Activated T-cell treated with anti-CD3 and anti-CD28 coated beads for 1 hour (primary cell): Measurements from ENCODE around the gene VWA2.

ENCODE experiments used
- DNase-seq: peaks from one replicate; pipeline ENCODE4 v3.0.0-alpha.2; 2020; ENCODE audit warnings: low read depth

The VWA2 gene

DNA sequence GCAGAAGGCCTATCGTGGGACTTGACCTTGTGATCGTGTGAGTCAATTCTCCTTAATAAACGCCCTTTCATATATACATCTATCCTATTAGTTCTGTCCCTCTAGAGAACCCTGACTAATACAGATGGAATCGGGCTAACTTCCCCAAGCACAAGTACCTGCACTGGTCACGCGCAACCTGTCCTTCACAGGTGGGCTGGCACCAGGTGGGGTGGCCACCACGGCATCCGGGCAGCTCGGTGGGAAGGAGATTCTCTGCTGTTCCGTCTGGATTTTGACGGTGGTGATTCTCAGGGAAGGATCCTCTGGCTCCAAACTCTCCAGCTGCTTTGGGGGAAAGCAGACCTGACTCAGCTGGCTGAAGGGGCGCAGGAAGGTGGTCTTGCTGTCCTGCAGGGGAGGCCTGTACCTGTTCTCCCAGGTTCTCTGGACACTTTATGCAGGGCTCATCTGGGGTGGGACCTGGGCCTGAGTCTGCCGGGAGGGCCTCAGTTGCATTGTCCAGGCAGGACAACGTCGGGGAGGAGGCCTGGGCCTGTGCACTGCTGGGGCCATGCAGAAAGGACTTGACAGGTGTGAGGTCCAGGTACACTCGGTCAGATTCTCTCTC is 61.1 kb downstream of the VWA2 start:
- no peak for DNase-seq

DNA sequence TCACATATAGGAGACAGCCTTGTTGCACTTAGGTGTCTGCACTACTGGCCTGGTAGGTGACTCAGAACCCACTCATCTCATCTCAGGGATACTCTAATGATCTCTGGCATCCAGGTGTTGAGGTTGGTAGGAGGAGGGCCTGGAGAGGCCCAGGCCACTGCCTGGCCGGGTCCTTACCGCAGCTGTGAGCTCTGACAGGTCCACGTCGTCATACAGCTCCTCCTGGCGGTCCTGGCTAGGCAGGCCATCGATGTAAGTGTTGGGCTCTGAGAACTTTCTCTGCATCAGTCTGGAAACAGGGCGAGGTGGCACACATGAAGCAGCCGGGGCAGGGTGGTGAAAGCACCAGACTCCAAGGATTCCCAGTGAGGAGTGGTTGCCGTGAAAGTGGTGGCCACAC is 62.1 kb downstream of the VWA2 start:
- DNase-seq = no peak

DNA sequence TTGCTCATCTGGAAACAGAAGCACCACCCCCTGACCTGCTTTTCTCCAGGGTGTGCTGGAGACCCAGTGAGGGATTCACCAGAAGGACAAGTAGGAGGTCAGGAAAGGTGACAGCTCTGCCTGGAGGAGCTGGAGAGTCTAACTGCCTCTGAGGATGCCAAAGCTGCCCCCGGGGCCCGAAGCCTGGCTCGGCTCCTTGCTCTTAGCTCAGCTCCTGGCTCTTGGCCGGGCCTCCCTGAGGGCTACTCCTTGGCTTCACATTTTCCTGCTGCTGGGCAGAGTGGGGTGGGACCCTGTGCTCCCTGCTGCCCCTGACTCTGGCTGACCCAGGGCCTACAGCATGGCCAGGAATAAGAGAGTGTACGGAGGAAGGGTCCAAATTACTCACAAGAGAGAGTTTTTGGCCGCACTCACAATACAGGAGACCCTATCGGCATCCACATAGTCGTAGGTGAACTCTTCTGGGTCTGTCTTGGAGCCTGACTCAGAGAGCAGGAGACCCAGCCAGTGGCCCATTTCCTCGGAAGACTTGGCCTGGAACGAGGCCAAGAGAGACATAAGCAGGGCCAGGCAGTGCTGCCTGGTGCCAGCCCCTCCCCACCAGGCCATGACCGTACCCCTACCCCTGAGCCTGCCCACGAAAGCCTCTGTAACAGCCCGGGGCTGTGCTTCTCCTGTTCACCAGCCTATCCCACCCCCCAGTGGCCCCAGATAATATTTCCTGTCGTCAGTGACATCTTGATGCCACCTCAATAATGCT is 63.1 kb downstream of the VWA2 start:
- no peak for DNase-seq

DNA sequence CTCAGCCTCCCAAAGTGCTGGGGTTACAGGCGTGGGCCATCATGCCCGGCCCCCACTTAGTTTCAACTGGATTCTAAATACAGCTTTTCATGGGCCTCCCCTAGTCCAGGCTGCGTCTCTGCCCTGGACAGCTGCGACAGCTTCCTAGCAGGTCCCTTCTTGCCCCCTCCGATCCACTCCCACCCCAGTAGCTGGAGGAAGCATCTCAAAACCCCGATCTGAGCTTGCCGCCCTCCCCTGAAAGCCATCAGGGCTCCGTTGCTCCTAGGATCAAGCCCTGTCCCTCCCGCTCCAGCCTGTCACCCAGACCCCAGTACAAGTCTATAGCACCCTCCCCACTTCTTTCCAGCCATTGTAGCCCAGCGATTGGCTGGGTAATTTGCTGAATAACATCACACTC is 64.5 kb downstream of the VWA2 start:
- DNase-seq = no peak

DNA sequence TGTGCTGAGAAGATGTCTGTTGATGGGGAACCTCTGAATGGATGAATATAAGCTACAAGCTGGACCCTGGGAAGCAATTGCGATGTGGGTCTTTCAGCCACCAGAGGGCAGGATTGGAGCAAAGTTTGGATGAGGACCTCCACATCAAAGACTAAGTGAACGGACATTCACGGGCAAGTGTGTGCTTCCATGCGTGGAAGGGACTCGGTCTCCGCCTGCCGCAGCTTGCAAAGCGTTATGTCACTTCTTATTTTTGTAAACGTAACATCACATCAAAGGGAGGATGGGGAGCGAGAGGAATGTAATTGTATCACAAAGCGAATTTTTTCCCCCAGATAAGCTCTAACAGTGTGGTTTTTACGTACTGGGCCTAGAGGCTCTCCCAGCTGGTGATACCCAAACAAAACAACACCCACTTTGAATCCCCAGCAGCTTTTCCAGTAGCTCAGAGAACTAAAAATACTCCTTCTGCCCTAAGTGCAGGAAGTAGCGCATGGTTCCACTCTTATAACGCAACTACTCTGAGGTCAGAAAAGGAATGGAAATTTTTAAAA is 65.0 kb downstream of the VWA2 start:
- peak; percentile 51 for DNase-seq

DNA sequence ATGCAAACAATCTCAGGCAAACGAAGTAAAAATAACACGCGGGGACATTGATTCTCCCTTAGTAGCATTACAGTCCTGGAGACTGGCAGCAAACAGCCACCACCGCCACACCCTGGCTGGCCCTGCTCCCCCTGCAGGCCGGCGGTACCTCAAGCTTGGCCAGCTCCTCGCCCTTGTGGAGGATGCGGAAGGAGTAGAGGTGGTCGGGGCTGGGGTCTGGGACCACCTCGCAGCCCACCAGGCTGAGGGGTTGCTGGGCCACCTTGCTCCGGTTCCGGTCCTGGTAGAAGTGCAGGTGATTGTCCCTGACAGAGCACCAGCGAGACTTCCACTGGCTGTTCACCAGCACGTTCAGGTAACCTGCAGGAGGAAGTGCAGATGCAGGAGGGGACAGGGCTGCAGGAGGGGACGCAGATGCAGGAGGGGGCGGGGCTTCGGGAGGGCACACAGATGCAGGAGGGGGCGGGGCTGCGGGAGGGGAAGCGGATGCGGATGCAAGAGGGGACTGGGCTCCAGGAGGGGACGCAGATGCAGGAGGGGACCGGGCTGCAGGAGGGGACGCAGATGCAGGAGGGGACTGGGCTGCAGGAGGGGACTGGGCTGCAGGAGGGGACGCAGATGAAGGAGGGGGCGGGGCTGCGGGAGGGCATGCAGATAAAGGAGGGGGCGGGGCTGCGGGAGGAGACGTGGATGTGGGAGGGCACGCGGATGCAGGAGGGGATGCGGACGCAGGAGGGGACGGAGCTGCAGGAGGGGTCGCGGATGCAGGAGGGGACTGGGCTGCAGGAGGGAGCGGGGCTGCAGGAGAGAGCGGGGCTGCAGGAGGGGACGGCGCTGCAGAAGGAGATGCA is 65.7 kb downstream of the VWA2 start:
- peak; percentile 52 for DNase-seq

DNA sequence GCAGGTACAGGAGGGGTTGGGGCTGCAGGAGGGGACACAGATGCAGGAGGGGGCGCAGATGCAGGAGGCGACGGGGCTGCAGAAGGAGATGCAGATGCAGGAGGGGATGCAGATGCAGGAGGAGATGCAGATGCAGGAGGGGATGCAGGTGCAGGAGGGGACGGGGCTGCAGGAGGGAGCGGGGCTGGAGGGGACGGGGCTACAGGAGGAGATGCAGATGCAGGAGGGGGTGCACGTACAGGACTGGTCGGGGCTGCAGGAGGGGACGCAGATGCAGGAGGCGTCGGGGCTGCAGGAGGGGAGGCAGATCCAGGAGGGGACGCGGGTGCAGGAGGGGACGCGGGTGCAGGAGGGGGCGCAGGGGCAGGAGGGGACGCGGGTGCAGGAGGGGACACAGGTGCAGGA is 66.5 kb downstream of the VWA2 start:
- no peak for DNase-seq

DNA sequence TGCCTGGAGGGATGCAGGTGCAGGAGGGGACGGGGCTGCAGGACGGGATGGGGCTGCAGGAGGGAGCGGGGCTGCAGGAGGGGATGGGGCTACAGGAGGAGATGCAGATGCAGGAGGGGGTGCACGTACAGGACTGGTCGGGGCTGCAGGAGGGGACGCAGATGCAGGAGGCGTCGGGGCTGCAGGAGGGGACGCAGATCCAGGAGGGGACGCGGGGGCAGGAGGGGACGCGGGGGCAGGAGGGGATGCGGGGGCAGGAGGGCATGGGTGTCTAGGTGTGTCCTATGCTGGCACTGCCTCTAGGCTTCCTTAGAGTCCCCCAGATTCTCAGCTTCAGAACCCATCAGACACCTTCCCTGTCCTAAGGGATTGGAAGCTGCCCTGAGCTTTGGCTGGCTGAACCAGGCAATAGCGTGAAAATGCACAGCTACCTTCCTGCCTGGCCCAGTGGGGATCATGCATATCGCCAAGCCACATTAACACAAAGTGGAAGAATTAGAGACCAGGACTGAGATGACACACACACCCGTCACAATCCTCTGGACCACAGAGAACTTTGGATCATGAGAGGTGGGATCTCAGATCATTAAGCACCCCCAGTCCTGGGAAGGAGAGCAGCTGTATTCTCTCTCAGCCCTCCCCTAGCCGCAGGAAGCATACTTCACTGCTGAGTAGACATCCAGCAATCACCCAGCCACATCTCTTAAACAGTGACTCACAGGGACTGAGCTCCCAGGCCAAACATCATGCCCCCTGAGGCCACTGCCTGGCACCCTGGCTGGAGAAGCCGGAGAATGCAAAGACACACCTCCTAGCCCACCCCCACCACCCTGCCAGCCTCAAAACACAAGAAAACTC is 67.3 kb downstream of the VWA2 start:
- DNase-seq = no peak

DNA sequence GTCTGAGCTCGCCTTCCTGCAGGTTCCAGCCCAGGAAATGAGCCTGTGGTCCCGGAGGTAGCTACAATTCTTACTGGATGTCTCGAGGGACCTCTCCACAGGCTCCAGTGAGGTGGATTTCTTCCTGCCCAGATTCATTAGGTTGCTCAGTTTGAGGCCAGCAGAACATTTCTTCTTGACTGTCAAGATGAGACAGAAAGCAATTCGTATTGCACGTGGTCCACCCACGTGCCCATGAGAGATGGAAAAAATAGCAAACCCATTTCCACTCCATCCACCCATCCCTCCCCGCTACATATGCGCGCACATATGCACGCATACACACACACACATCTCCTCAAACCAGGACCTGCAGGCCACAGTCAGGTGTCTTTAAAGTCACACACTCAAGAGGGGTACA is 68.7 kb downstream of the VWA2 start:
- DNase-seq = no peak

DNA sequence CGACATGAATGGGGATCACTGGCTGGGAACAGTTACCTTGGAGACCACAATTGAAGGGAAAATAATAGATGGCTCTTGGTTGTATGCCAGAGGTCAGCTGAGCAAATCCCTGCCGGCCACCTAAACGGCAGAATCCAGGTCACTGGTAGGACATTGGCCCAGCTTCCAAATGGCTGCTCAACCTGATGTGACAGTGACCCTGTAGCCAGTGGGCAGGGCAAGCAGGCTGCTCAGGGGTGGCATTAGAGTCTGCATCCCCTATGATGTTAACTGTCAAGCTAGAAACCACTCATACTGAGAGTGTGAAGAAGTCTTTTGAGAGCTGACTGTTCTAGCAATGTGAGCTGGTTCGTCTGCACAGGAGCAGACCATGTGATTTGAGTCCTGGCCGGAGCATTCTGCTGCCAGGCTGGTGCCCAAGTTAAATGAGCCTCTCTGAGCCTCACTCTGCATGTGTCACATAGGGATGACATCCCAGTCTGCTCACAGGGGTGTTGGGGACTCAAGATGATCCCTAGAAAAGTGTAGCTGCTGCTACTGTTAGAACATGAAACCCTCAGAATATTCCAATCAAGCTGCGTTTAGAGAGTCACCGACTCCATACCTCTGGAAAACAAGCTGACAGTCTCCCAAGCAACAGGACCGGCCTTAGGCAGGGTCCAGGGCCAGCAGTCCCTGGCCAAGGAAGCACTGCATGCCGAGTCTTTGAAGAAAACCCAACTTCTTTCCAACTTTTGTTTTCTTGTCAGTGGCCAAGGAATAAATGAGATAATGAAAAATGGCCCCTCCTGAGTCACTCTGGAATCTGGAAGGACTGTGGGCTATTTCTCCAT is 69.7 kb downstream of the VWA2 start:
- no peak for DNase-seq

DNA sequence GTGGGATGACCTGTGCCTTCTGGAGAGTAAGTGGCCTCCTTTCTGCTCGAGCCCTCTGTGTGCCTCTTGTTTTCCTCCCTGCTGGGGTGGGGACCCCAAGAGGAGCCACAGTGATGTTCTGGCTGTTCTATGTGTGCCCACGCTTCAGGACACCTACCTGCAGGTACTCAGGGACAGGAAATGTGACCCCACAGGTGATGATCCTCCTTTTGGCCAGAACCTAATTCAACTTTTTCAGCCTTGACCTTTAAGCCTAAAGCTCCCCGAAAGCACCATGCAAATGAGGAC is 70.3 kb downstream of the VWA2 start:
- no peak for DNase-seq

DNA sequence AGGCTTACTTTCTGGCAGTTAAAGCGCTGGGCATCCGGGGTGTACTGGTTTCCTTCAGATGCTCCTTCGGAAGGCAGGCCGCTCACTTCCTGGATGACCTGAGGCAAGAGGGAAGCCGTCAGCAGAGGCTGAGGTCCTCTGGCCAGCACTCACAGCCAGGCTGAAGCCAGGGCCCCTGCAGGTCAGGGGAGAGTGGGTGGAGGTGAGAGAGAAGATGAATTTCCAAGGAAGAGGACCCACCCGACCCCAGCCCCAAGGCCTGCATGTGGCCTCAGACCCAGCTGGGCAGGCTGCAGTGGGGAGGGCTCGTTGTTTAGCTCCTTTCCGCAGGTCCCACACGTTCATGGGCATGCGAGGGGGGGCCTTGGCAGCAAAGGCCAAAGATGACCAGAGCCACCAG is 71.3 kb downstream of the VWA2 start:
- DNase-seq = no peak

DNA sequence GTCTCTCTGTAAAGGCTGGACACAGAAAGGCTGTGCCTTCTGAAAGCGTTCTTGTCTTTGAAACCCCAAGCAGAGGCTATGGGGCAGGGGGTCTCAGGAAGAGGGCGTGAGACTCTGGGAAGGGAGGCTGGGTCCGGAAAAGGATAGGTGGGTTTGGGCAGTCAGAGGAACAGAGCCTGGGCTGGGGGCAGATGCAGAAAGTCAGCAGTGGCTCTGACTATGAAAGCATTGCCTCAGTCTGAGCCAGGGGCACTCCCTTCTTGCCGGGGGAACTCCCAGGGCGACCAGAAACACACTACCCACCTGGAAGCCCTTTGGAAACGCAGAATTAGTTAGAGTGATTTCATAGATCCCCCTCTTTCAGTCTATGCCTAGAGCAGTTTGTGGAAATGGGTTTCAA is 72.0 kb downstream of the VWA2 start:
- DNase-seq = no peak

DNA sequence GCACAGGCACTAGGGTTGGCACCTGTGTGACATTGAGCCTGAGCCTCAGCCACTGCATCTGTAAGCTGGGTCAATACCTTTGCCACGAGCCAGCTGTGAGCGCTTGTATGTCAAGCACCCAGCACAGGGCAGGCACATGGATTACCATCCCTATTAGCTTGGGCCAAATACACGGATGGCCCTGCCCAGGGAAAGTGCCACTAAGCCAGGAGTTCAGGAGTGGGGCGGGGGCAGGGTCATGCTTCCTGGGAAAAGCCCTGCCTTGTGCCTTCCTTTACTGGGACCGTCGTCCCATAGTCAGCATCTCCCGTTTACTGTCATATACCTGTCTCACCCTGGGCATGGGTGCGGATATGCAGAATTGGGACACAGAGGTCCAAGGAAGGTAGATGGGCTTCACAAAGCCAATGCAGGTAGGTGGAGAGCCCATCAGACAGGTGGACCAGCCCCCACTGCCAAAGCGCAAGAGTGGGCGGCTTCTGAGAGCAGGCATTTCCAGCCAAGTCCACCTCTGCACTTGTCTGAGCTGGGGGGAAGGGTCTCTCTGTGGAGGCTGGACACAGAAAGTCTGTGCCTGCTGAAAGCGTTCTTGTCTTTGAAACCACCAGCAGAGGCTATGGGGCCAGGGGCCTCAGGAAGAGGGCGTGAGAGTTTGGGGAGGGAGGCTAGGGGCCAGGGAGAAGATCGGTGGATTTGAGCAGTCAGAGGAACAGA is 72.6 kb downstream of the VWA2 start:
- no peak for DNase-seq

DNA sequence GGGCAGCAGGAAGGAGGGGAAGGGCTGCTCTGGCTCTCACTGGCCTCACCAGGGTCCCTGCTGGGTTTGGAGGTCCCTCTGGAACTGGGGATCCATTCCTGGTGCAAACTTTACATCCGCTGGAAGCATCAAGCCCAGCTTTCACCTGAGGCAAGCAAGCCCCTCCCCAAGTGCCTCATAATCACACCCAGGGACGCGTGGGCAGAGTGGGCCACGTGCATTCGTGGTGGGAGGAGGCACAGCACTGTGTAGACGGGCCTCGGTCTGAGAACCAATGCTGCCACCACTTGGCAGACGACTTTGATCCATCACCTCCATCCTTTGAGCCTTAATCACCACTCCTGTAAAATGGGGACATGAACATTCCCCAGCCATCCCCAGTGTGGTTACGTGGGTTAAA is 74.1 kb downstream of the VWA2 start:
- no peak for DNase-seq

DNA sequence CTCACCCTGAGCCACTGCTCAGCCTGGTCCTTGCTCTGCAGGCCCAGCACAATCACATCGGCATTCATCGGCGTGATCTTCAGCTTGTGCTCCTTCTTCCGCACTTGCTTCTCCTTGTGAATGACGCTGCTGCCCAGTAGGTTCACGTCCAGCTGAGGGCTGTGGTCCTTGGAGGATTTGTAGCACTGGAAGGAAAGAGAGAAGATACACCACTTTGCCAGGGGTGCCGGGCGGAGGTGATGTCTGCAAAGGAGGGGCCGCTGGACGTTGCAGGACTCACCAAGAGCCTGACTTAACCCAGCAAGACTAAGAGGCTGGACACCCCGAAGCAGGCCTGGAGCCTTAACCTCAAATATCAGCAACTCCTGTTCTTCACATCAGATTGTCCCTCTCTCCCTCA is 74.8 kb downstream of the VWA2 start:
- no peak for DNase-seq

DNA sequence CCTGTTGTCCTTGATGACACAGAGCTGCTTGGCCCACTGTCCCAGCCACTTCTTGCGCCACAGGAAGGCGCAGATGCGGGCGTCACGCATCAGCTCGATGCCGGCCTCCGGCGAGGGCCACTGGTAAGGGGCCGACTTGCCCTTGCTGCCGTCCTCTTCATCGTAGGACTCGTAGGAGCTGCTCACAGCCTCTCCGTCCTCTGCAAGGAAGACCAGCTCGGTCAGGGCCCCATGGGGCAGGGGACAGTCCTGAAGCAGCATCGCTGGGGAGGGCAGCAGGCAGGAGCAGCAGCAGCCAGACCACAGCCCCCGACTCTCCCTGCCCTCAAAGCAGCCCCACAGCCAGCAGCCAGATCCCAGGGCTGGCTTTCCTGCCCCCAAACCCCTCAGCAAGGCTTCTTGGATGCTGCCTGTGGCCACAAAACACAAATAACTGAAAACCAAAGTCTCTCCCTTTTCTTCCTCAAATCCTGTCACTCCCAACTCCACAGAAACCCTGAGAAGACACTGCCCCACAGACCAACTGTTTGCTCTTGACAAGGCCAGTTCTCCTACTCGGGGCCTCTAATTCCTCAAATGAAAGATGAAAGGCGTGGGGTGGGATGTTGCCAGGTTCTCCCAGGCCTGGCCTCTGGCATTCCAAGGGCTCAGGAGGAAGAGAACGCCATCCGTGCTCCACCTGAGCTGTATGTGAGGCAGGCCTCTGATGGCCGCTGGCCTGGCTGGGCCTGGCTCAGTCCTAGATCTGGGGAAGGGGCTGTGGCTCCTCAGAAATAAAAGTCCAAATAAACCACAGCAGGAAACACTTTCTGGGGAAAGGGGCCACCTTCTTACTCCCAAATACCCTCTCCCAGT is 76.7 kb downstream of the VWA2 start:
- no peak for DNase-seq

DNA sequence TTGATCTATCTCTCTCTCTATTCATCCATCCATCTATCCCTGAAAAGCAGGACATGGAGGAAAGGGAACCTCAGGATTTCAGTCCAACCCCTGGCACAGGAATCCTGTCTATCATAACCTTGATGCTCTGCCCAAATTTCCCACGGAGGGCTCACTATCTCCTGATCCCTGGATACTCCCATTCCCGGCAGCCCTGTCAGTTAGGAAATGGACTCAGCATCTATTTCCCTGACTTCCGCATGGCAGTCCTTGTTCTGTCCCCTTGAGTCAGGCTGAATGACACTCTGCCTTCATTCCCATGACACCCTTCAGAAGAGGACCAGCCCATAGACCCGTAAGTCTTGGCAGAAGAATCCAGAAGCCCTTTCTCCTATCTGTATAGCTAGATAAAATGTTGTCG is 77.7 kb downstream of the VWA2 start:
- DNase-seq = no peak

DNA sequence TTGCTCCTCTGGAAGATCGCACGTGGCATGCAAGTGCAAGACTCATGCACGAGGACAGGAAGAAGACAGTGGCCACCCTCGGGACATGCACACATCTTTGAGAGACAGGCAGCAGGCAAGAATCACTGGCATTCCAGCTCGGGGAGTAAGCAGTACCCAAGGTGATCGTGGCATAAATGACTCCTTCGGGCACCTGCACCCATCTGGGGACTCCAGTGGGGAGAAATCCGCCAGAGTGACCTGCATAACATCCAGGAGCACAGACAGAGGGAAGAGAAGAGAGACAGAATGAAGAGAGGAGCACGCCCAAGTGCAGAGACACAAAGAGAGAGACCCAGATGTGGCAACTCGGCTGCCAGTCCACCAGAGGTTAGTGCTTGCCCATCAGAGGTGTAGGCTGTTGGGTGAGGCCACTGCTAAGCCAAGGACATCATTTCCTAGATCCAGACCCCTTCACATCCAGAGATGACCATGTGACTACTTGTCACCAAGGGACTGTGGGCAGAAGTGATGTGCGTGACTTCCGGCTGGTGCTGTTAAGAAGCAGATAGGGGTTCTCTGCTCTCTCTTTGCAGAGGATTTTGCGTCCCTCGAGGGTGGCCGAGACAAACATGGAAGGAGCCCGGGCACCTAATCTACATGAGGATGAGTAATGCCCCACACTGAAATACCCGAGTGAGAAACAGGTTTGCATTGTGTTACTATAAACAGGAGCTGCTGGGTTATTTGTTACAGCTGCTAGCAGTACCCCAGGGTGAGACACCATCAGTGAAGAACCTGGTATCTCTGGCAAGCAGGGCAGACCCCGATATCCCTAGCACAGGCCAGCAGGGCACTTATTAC is 80.6 kb downstream of the VWA2 start:
- no peak for DNase-seq
